Lower leg skin (tissue), 4 donors: Measurements from ENCODE around the gene PYM1. TPM values are rescaled to one million over a fixed set of nuclear protein-coding genes. Genes with fewer than 3 reads are reported as not detected.

ENCODE experiments used
- DNase-seq, 2 donors: peaks; one replicate each; pipeline ENCODE4 v3.0.0-alpha.2; 2019; ENCODE audit warnings: low spot score in 2 of 2
- H3K4me3 ChIP-seq: fragments of 200-600 bp; sonication (generic); 2 replicates; pipeline ENCODE4 v1.5.1; 2017; ENCODE audit warnings: mild to moderate bottlenecking, low read depth; ENCODE audit not compliant: poor library complexity, severe bottlenecking
- CTCF ChIP-seq, 3 donors: fragments of 450-650 bp; IDR thresholded peaks; one replicate each; pipeline ENCODE4 v1.5.1; 2016; ENCODE audit warnings: antibody characterized with exemption in 3 of 3, mild to moderate bottlenecking in 3 of 3, moderate library complexity in 2 of 3
- POLR2A ChIP-seq, 2 donors: fragments of 450-650 bp; IDR thresholded peaks; one replicate each; pipeline ENCODE4 v1.6.1; 2016 to 2017; ENCODE audit warnings: antibody characterized with exemption in 2 of 2, mild to moderate bottlenecking in 1 of 2, moderate library complexity in 1 of 2
- WGBS, 2 donors: methylation state at CpG; one replicate each; pipeline ENCODE4 v1.1.5; 2018; 5-methylcytosine and 5-hydroxymethylcytosine counted together
- intact Hi-C: fragments of 100-400 bp; cut with DNase I; formaldehyde crosslinking; loops from one replicate; pipeline ENCODE4 v1.15.0; 2023; ENCODE audit warnings: low total_unique reads
- total RNA-seq, 4 donors: library from RNA; depleted of rRNA; stranded (reverse); fragments of >200 nt; gene quantifications; one replicate each; pipeline ENCODE4 v1.1.0, GENCODE V29; 2016

Gene PYM1
- total RNA-seq, 4 donors from 2014 or later = 46.8 to 63.7 (median 49.1) TPM

GRCh38 chr12:55942577-55943136 lies 15.0 kb upstream of the PYM1 start:
- DNase-seq = no peak
- TF ChIP-seq CTCF (IDR thresholded peaks at IDR 0.05) = no peak
- no peak for TF ChIP-seq POLR2A (IDR thresholded peaks at IDR 0.05)
- WGBS, 2 donors = 81 to 97% methylated on average over 1 of the region's 1 CpG
- intact Hi-C loops = loop anchor here (5.0 kb wide), 1 partner anchor 205 kb away; no protein-coding TSS in a partner anchor
- H3K4me3 ChIP-seq = no peak overlapping the region

GRCh38 chr12:55942055-55942454 lies 14.4 kb upstream of the PYM1 start:
- intact Hi-C loops = loop anchor here (5.0 kb wide), 1 partner anchor 205 kb away; no protein-coding TSS in a partner anchor
- DNase-seq = no peak
- no peak overlapping the region for H3K4me3 ChIP-seq
- TF ChIP-seq CTCF (IDR thresholded peaks at IDR 0.05) = no peak
- no peak for TF ChIP-seq POLR2A (IDR thresholded peaks at IDR 0.05)
- WGBS, 2 donors = 50 to 51% methylated on average over 4 of the region's 4 CpGs

- H3K4me3 ChIP-seq = no peak overlapping the region
- peak; percentile 85 to 97 for DNase-seq
These were observed 12.5 kb upstream of the PYM1 start for GRCh38 chr12:55940065-55940732.

GRCh38 chr12:55938826-55939501 lies 11.3 kb upstream of the PYM1 start:
- TF ChIP-seq CTCF (IDR thresholded peaks at IDR 0.05) (no peak), POLR2A (IDR thresholded peaks at IDR 0.05) (no peak)
- no peak for DNase-seq
- intact Hi-C loops = no loop called here
- H3K4me3 ChIP-seq = no peak overlapping the region
- 66 to 74% methylated on average over 8 of the region's 8 CpGs for WGBS, 2 donors

More at GRCh38 chr12:55940065-55940732, 12.5 kb upstream of the PYM1 start:
- 15% methylated on average over 18 of the region's 18 CpGs for WGBS, 2 donors
- no peak for TF ChIP-seq POLR2A (IDR thresholded peaks at IDR 0.05)
- TF ChIP-seq CTCF (IDR thresholded peaks at IDR 0.05) = peak in 1 of 3 donors; percentile 84
- intact Hi-C loops = loop anchor here (5.0 kb wide), 1 partner anchor 203 kb away; no protein-coding TSS in a partner anchor

- intact Hi-C loops = no loop called here
- 72 to 87% methylated on average over 2 of the region's 2 CpGs for WGBS, 2 donors
- H3K4me3 ChIP-seq = no peak overlapping the region
- DNase-seq = peak in 1 of 2 donors; percentile 12
- TF ChIP-seq CTCF (IDR thresholded peaks at IDR 0.05) = no peak
- no peak for TF ChIP-seq POLR2A (IDR thresholded peaks at IDR 0.05)
These were observed 10.3 kb upstream of the PYM1 start for GRCh38 chr12:55937981-55938380.
